Suppressor macrophage treated with lipopolysaccharide for 4 hours (primary cell): ENCODE measurements around the gene KIF1A.
A peak's percentile ranks its signal among the peaks of the same experiment; 100 is the strongest.
"Not testable (repeated sequence)": the region's sequence is repeated elsewhere in the genome, so short reads cannot be mapped to it uniquely, and the experiment has no call there.

Experiments
- DNase-seq: peaks from one replicate; pipeline ENCODE4 v3.0.0-alpha.2; 2020

KIF1A gene

GRCh38 chr2:240847817-240848216 lies 27.8 kb upstream of the KIF1A start:
- DNase-seq = no peak

- no peak for DNase-seq
Measured at GRCh38 chr2:240846873-240847595, 27.0 kb upstream of the KIF1A start.

GRCh38 chr2:240846309-240846708 lies 26.3 kb upstream of the KIF1A start:
- DNase-seq = not testable (repeated sequence)

- peak; percentile 41 for DNase-seq
Measured at GRCh38 chr2:240840435-240841060, 20.5 kb upstream of the KIF1A start.

- no peak for DNase-seq
Measured at GRCh38 chr2:240839152-240840143, 19.4 kb upstream of the KIF1A start.

GRCh38 chr2:240837621-240838020 lies 17.6 kb upstream of the KIF1A start:
- DNase-seq = no peak

GRCh38 chr2:240836781-240837467 lies 16.9 kb upstream of the KIF1A start:
- DNase-seq = no peak

- no peak for DNase-seq
Measured at GRCh38 chr2:240835528-240835927, 15.5 kb upstream of the KIF1A start.

- DNase-seq = no peak
Measured at GRCh38 chr2:240834377-240834975, 14.5 kb upstream of the KIF1A start.

GRCh38 chr2:240833724-240834285 lies 13.8 kb upstream of the KIF1A start:
- no peak for DNase-seq

- no peak for DNase-seq
Measured at GRCh38 chr2:240832921-240833494, 13.0 kb upstream of the KIF1A start.

- DNase-seq = peak; percentile 91
Measured at GRCh38 chr2:240832205-240832727, 12.2 kb upstream of the KIF1A start.

GRCh38 chr2:240831594-240832204 lies 11.7 kb upstream of the KIF1A start:
- DNase-seq = no peak

GRCh38 chr2:240825476-240825875 lies 5.5 kb upstream of the KIF1A start:
- DNase-seq = no peak

GRCh38 chr2:240823449-240824336 lies 3.7 kb upstream of the KIF1A start:
- DNase-seq = no peak

- DNase-seq = no peak
Measured at GRCh38 chr2:240822280-240822847, 2.3 kb upstream of the KIF1A start.

GRCh38 chr2:240821429-240821778 lies 1.4 kb upstream of the KIF1A start:
- DNase-seq = no peak

- no peak for DNase-seq
Measured at GRCh38 chr2:240820607-240821428, 799 bp upstream of the KIF1A start.
